Fibroblast of lung (primary cell): ENCODE results near the gene TRPM3. TPM values are rescaled to one million over a fixed set of nuclear protein-coding genes. Genes with fewer than 3 reads are reported as not detected.

Experiments
- DNase-seq, 2 donors: peaks; one replicate each; pipeline versions ENCODE4 v3.0.0 to v3.0.0-alpha.2; 2010; ENCODE audit warnings: low read depth in 2 of 2
- H2AFZ ChIP-seq: 2 replicates; pipeline ENCODE4 v1.5.1; 2012; ENCODE audit warnings: low read length, control low read depth, inconsistent platforms
- H3K27ac ChIP-seq: 2 replicates; pipeline ENCODE4 v1.5.1; 2011; ENCODE audit warnings: low read length, control low read depth; ENCODE audit not compliant: insufficient read depth
- H3K27me3 ChIP-seq: 2 replicates; pipeline ENCODE4 v1.5.1; 2011; ENCODE audit warnings: mild to moderate bottlenecking, low read length; ENCODE audit not compliant: control insufficient read depth, insufficient read depth
- H3K36me3 ChIP-seq: 2 replicates; pipeline ENCODE4 v1.5.1; 2011; ENCODE audit warnings: low read length; ENCODE audit not compliant: control insufficient read depth, insufficient read depth
- H3K4me1 ChIP-seq: 2 replicates; pipeline ENCODE4 v1.5.1; 2011; ENCODE audit warnings: low read length; ENCODE audit not compliant: control insufficient read depth, insufficient read depth; ENCODE audit errors: extremely low read depth
- H3K4me2 ChIP-seq: 2 replicates; pipeline ENCODE4 v1.5.1; 2011; ENCODE audit warnings: low read length, control low read depth; ENCODE audit not compliant: insufficient read depth; ENCODE audit errors: extremely low read depth
- H3K4me3 ChIP-seq, 4 experiments: fragments of 200-600 bp in 1 of 4; sonication (generic) in 1 of 4; replicated peaks in 1 of 4; 2 replicates each; pipeline ENCODE4 v1.5.1; 2011 to 2016; ENCODE audit warnings: low read length in 4 of 4, low read depth in 3 of 4, mild to moderate bottlenecking in 3 of 4, control low read depth in 2 of 4, inconsistent platforms in 1 of 4, mixed read lengths in 1 of 4; ENCODE audit not compliant: insufficient read depth in 1 of 4; ENCODE audit errors: control extremely low read depth in 1 of 4
- H3K79me2 ChIP-seq: 2 replicates; pipeline ENCODE4 v1.5.1; 2012; ENCODE audit warnings: mild to moderate bottlenecking, low read length, inconsistent platforms; ENCODE audit not compliant: control insufficient read depth, insufficient read depth
- H3K9ac ChIP-seq: 2 replicates; pipeline ENCODE4 v1.5.1; 2011; ENCODE audit warnings: mild to moderate bottlenecking, low read length, control low read depth; ENCODE audit not compliant: insufficient read depth
- H3K9me3 ChIP-seq: 2 replicates; pipeline ENCODE4 v1.5.1; 2012; ENCODE audit warnings: low read depth, low read length; ENCODE audit not compliant: control insufficient read depth, insufficient read depth
- H4K20me1 ChIP-seq: 2 replicates; pipeline ENCODE4 v1.5.1; 2011; ENCODE audit warnings: low read length; ENCODE audit not compliant: control insufficient read depth, insufficient read depth; ENCODE audit errors: extremely low read depth
- CTCF ChIP-seq, 2 donors: IDR thresholded peaks in 1 of 2; conservative IDR thresholded peaks in 1 of 2; 1 replicate in 1 of 2; 2 replicates in 1 of 2; pipeline ENCODE4 v1.5.1; 2011 to 2012; ENCODE audit warnings: low read length in 2 of 2, control low read depth in 1 of 2, inconsistent platforms in 1 of 2, low read depth in 1 of 2, mild to moderate bottlenecking in 1 of 2
- EZH2 ChIP-seq: IDR thresholded peaks from 2 replicates; pipeline ENCODE4 v1.5.1; 2012; ENCODE audit warnings: low read length, control low read depth, mild to moderate bottlenecking; ENCODE audit errors: missing control alignments
- polyA plus RNA-seq, 2 donors: library from polyadenylated mRNA; depleted of rRNA in 1 of 2; stranded (reverse) in 1 of 2; unstranded in 1 of 2; fragments of >200 nt; gene quantifications; 2 replicates each; pipeline ENCODE4 v1.2.1, GENCODE V29; 2011 to 2012; ENCODE audit warnings: missing spikeins in 1 of 2
- total RNA-seq: library from RNA; depleted of rRNA; stranded (reverse); fragments of >200 nt; gene quantifications from 2 replicates; pipeline ENCODE4 v1.2.1, GENCODE V29; 2014

TRPM3 gene
- total and polyA plus RNA-seq, 2 donors (not counting 1 experiment from before 2014, with no cell fraction given) = 0.05 to 0.50 TPM

GRCh38 chr9:70615464-70616138, 505.8 kb downstream of the TRPM3 start:
- Histone ChIP-seq H3K79me2 (no peaks in the 10 kb centered on the region), H3K9ac (no peak overlapping the region), H3K4me1 (no peaks in the 10 kb centered on the region), H3K27me3 (no peaks in the 10 kb centered on the region), H3K27ac (no peak overlapping the region), H3K9me3 (no peaks in the 10 kb centered on the region), H2AFZ (no peak overlapping the region), H4K20me1 (no peaks in the 10 kb centered on the region), H3K36me3 (no peaks in the 10 kb centered on the region), H3K4me3 (no peak overlapping the region), H3K4me2 (no peak overlapping the region)
- TF ChIP-seq CTCF (conservative IDR thresholded peaks at IDR 0.05 in 1 of 2, IDR thresholded peaks at IDR 0.05 in 1 of 2; ENCODE audit: low read depth in 1 of 2, low read length in 2 of 2) = no peak
- TF ChIP-seq EZH2 = no peak
- no peak for DNase-seq

GRCh38 chr9:70614786-70615463, 506.5 kb downstream of the TRPM3 start:
- Histone ChIP-seq H3K4me1 (peaks cover 2% of the 10 kb centered on the region), H3K36me3 (no peaks in the 10 kb centered on the region), H3K27me3 (no peaks in the 10 kb centered on the region), H3K27ac (no peak overlapping the region), H3K9ac (no peak overlapping the region), H2AFZ (no peak overlapping the region), H3K4me3 (no peak overlapping the region), H3K9me3 (no peaks in the 10 kb centered on the region), H4K20me1 (no peaks in the 10 kb centered on the region), H3K79me2 (no peaks in the 10 kb centered on the region), H3K4me2 (no peak overlapping the region)
- no peak for DNase-seq
- no peak for TF ChIP-seq EZH2
- no peak for TF ChIP-seq CTCF (conservative IDR thresholded peaks at IDR 0.05 in 1 of 2, IDR thresholded peaks at IDR 0.05 in 1 of 2; ENCODE audit: low read depth in 1 of 2, low read length in 2 of 2)

- Histone ChIP-seq H3K4me2 (no peak overlapping the region), H4K20me1 (no peaks in the 10 kb centered on the region), H3K36me3 (no peaks in the 10 kb centered on the region), H3K9me3 (no peaks in the 10 kb centered on the region), H3K9ac (no peak overlapping the region), H3K79me2 (no peaks in the 10 kb centered on the region), H3K4me3 (no peak overlapping the region), H3K27ac (no peak overlapping the region), H3K27me3 (no peaks in the 10 kb centered on the region), H2AFZ (no peak overlapping the region), H3K4me1 (peaks cover 7% of the 10 kb centered on the region)
- no peak for DNase-seq
- TF ChIP-seq CTCF (conservative IDR thresholded peaks at IDR 0.05 in 1 of 2, IDR thresholded peaks at IDR 0.05 in 1 of 2; ENCODE audit: low read depth in 1 of 2, low read length in 2 of 2) (no peak), EZH2 (no peak)
Measured at GRCh38 chr9:70613024-70613768, 508.2 kb downstream of the TRPM3 start.
